NCI-H345 treated with DMSO at 0.1 percent for 48 hours (cell line): ENCODE data around the gene ETNPPL.

Source experiments
- DNase-seq: peaks from one replicate; lab custom pipeline; 2025; ENCODE audit not compliant: unreplicated experiment; lab: John Stamatoyannopoulos, UW

ETNPPL gene

GRCh38 chr4:108762559-108763225 lies at the start of gene ETNPPL:
ETNPPL (minus strand) TSS chr4:108763053; CDS start chr4:108762898, 155 bp downstream.
- no peak for DNase-seq

- DNase-seq, result no peak
These were observed 48.6 kb upstream of the ETNPPL start for GRCh38 chr4:108811486-108811885.

- no peak for DNase-seq
These were observed 47.2 kb upstream of the ETNPPL start for GRCh38 chr4:108810087-108810486.

- no peak for DNase-seq
These were observed 41.9 kb upstream of the ETNPPL start for GRCh38 chr4:108804648-108805273.

- no peak for DNase-seq
These were observed 36.5 kb upstream of the ETNPPL start for GRCh38 chr4:108799306-108799705.

GRCh38 chr4:108796173-108796572 lies 33.3 kb upstream of the ETNPPL start:
- DNase-seq, result no peak

GRCh38 chr4:108795733-108796132 lies 32.9 kb upstream of the ETNPPL start:
- no peak for DNase-seq

- no peak for DNase-seq
These were observed 31.3 kb upstream of the ETNPPL start for GRCh38 chr4:108794136-108794535.

- no peak for DNase-seq
These were observed 30.6 kb upstream of the ETNPPL start for GRCh38 chr4:108793415-108793814.

GRCh38 chr4:108788731-108789130 lies 25.9 kb upstream of the ETNPPL start:
- DNase-seq, result no peak

GRCh38 chr4:108787724-108788123 lies 24.9 kb upstream of the ETNPPL start:
- DNase-seq, result no peak

GRCh38 chr4:108787106-108787505 lies 24.3 kb upstream of the ETNPPL start:
- no peak for DNase-seq

- DNase-seq, result no peak
These were observed 23.5 kb upstream of the ETNPPL start for GRCh38 chr4:108786351-108786750.

GRCh38 chr4:108783665-108784463 lies 21.0 kb upstream of the ETNPPL start:
- DNase-seq, result no peak

- no peak for DNase-seq
These were observed 17.1 kb upstream of the ETNPPL start for GRCh38 chr4:108779958-108780357.

- DNase-seq, result no peak
These were observed 14.5 kb upstream of the ETNPPL start for GRCh38 chr4:108777388-108777787.

- no peak for DNase-seq
These were observed 13.1 kb upstream of the ETNPPL start for GRCh38 chr4:108775921-108776320.

GRCh38 chr4:108774809-108775530 lies 12.1 kb upstream of the ETNPPL start:
- DNase-seq, result no peak

- no peak for DNase-seq
These were observed 9.5 kb upstream of the ETNPPL start for GRCh38 chr4:108772402-108772801.

- no peak for DNase-seq
These were observed 3.2 kb upstream of the ETNPPL start for GRCh38 chr4:108766058-108766457.

- DNase-seq, result no peak
These were observed 1.1 kb upstream of the ETNPPL start for GRCh38 chr4:108763986-108764385.
